CD4-positive, alpha-beta T cell treated with Interleukin-4 for 4 hours (primary cell): ENCODE measurements around the gene CARD19.
"Not testable (repeated sequence)": the region's sequence is repeated elsewhere in the genome, so short reads cannot be mapped to it uniquely, and the experiment has no call there.

ENCODE experiments used
- DNase-seq: peaks from one replicate; pipeline ENCODE4 v3.0.0-alpha.2; 2020

The CARD19 gene

GRCh38 chr9:93089024-93089423 lies 7.0 kb upstream of the CARD19 start:
- no peak for DNase-seq

DNA sequence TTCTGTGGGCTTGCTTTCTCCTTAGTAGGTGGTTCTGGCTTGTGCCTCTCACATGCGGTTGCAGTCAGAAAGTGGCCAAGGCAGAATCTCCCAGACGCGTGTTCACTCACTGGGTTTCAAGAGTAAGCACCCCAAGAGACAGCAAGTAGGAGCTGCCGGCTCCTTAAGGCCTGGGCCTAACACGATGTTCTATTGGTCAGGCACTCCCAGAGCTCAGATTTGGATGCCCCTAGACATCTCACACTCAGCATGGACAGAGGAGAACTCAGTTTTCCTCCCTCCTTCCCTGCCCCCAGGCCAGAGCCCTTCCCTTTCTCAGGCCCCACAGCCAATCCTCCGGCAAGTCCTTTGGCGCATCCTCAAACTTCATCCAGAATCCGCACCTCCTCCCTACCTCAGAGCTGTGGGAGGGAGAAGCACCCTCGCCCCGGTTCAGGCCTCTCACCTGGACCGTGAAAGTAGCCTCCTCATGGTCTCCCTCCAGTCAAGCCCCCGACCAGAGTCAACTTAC lies 6.5 kb upstream of the CARD19 start:
- no peak for DNase-seq

- no peak for DNase-seq
These were observed 5.8 kb upstream of the CARD19 start for GRCh38 chr9:93090091-93090655.

DNA sequence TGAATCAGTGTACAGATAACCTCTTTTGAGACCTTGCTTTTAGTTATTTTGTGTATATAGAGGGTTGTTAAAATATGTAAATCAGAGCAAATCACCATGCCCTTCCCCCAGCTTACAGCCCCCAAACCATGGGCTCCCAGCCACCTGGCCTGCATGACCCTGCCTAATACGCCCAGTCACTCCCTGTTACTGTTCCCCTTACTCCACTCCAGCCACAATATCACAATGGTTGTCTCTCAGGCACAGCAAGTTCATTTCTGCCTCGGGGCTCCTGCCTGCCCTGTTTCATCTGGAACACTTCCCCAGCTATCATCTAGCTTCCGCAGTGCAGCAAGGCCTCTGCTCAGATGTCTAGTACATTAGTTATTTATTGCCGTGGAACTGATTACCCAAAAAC lies 5.0 kb upstream of the CARD19 start:
- no peak for DNase-seq

GRCh38 chr9:93091453-93092081 lies 4.5 kb upstream of the CARD19 start:
- peak; percentile 73 for DNase-seq

DNA sequence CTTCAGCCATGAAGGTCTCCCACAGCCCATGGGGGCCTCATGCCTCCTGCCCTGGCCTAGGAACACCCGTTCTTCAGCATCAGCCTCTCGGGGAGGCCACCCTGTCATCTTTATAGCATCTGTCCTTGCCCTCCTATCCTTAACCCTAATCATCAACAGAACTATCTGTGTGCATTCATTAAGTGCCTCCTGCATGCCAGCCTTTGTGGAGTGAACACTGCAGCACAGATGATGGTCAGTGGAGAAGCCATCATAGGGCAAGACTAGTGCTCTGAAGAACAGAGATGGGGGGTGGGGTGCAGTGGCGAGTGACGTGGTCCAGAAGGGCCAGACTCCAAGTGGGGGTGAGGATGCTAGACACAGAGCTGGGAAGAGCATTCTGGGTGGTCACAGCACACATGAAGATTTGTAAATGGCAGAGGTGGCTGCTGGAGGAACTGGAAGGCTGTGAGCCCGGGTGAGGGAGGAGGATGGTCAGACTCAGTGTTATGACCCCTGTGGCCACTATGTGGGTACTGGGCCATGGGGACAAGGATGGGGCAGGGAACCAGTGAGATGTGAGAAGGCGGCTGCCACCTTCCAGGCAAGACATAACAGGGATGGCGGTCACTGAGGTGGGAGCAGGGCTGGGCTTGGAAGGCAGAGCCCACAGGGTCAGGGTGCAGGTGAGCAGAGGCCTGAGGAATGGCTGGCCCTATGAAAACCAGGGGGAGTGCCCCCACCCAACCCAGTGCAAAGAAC lies 3.6 kb upstream of the CARD19 start:
- DNase-seq, result no peak

GRCh38 chr9:93093127-93093876 lies 2.7 kb upstream of the CARD19 start:
- DNase-seq, result no peak

DNA sequence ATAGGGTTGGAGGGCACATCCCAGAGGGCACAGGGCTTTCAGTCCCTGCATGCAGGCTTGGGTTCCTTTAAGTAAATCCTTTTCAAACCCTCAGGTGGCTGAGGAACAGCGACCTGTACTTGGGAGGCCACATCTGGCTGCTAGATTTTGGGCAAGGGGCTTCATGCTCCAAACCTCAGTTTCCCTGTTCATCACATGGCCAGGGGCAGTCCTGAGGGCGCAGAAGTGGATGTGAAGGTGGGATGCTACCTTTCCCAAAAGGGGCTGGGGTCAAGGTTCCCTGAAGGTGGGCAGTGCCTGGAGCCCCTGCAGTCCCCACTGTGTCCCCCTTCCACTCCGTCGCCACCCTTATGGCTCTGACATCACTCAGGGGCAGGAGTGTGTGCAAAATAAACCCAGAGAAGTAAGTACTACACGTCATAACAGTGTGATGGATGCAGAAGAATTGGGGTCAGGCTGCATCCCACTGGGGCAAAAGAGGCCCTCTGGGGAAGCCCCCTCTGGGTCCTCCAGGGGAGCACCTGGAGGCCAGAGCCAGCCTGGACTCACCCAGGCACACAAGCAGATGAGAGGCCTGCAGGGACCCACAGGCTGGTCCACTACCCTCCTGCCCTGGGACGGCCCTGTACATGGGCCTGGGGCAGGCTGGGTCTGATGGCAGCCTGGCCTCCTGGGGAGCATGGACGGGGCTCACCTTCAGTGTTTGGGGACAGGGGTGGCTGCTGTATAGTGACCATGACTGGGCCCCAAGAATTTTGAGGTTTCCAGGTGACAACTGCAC lies 1.9 kb upstream of the CARD19 start:
- no peak for DNase-seq

- DNase-seq, result no peak
These were observed 1.3 kb upstream of the CARD19 start for GRCh38 chr9:93094658-93095204.

DNA sequence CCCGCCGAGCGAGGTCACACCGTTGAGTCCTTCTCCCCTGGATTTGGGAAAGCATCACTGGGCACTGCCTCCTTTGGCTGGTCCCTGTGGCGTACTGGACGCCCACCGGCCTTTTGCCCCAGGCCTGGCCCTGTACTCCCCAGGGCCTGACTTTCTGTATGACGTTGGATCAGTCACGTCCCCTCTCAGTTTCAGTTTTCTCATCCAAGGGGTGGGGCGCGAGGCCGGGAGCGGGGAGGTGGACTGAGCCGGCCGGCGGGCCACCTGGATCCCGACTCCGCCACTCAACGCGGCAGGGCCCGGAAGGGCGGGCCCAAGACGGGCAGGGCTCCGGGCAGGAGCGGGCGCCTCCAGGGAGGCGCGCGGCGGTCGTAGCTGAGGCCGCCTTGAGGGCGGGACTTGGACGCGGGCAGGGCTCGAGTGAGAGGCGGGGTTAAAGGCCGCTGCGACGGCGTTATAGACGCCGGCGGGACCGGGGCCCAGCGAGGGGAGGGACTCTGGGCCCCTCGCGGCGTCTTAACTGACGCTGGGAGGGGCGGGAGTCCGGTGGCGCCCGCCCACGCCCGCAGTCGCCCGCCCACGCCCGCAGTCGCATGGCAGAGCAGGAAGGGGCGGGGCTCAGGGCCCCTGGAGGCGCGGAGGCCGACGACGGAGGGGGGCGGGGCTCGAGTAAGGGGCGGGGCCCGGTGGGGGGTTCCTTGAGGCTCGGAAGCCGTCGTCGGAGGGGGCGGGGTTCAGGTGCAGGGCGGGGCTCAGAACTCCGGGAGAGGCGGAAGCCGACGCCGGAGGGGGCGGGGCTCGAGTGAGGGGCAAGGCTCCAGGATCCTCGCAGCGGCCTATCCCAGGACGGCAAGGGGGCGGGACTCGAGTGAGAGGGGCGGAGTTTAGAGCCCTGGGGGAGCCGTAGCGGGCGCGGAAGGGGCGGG lies 549 bp upstream of the CARD19 start:
- peak; percentile 98 for DNase-seq

- no peak for DNase-seq
These were observed 880 bp downstream of the CARD19 start for GRCh38 chr9:93096811-93097382.

- DNase-seq, result no peak
These were observed 1.6 kb downstream of the CARD19 start for GRCh38 chr9:93097511-93098201.

- peak; percentile 75 for DNase-seq
These were observed 2.4 kb downstream of the CARD19 start for GRCh38 chr9:93098236-93098946.

GRCh38 chr9:93099551-93100275 lies 3.7 kb downstream of the CARD19 start:
- no peak for DNase-seq

- DNase-seq, result no peak
These were observed 4.2 kb downstream of the CARD19 start for GRCh38 chr9:93100276-93100636.

DNA sequence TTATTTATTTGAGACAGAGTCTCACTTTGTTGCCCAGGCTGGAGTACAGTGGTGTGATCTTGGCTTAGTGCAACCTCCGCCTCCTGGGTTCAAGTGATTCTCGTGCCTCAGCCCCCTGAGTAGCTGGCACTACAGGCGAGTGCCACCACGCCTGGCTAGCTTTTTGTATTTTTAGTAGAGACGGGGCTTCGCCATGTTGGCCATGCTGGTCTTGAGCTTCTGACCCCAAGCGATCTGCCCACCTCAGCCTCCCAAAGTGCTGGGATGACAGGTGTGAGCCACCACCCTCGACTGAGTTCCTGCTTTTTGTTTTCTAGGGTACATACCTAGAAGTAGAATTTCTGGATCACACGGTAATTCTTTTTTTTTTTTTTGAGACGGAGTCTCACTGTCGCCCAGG lies 5.1 kb downstream of the CARD19 start:
- not testable (repeated sequence) for DNase-seq

DNA sequence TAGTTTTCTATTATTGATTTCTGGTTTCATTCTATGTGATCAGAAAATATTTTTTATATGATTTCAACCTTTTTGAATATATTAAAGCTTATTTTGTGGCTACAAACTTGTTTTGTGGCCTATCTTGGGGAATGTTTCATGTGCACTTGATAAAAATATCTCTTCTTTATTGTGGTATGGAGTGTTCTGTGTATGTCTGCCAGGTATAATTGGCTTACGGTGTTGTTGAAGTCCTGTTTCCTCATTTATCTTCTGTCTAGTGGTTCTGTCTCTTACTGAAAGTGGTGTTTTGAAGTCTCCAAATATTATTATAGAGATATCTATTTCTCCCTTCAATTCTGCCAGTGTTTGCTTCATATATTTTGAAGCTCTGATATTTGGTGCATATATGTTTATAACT lies 9.6 kb downstream of the CARD19 start:
- no peak for DNase-seq

GRCh38 chr9:93107151-93107824 lies 11.3 kb downstream of the CARD19 start:
- no peak for DNase-seq
